ENCODE data around the gene PAXIP1. TPM values are rescaled to one million over a fixed set of nuclear protein-coding genes. Genes with fewer than 3 reads are reported as not detected.

The PAXIP1 gene
- total RNA-seq, 1 experiment from 2014 or later, result 18.8 TPM

DNA sequence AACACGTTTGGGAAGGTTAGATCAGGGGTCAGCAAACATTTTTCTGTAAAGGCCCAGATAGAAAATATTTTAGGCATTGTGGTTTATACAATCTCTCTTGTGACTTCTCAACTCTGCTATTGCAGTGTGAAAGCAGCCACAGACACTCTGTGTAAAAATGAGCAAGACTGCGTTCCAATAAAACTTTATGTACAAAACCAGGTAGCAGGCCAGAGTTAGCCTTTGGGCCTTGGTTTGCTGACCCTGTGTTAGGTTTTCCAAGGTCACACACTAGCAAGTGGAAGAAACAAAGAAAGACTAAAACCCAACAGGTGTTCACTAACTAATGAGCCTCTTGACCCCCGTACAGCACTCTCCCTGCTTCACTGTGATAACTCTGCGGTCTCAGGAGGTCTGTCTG, 14.9 kb upstream of the PAXIP1 start:
- intact Hi-C loops (cut with micrococcal nuclease; ENCODE audit: unreplicated experiment), result no loop called here
- Histone ChIP-seq H3K36me3 (ENCODE audit: low read depth) (no peaks in the 10 kb centered on the region), H3K4me2 (no peak overlapping the region), H3K27ac (no peak overlapping the region), H2AFZ (no peak overlapping the region), H4K20me1 (ENCODE audit: insufficient read depth) (no peaks in the 10 kb centered on the region; the same call in 1 of the 2 replicates), H3K4me1 (replicated peaks; ENCODE audit: insufficient read depth) (no peaks in the 10 kb centered on the region), H3K4me3 (no peak overlapping the region), H3F3A (ENCODE audit: insufficient read depth, low read depth) (no peaks in the 10 kb centered on the region), H3K27me3 (ENCODE audit: insufficient read depth, low read depth) (peaks cover 51% of the 10 kb centered on the region), H3K79me2 (ENCODE audit: low read depth) (no peaks in the 10 kb centered on the region), H3K9me3 (ENCODE audit: insufficient read depth, low read depth) (no peaks in the 10 kb centered on the region), H3K9me2 (ENCODE audit: insufficient read depth) (no peaks in the 10 kb centered on the region)
- DNase-seq, result no peak
- CTCF ChIA-PET, result interaction anchor here (0.6 kb wide), 1 partner anchor 22 kb away, joined by 3 read pairs; no protein-coding TSS in a partner anchor
- BruUV-seq (replicated peaks), result no TSS peak
- TF ChIP-seq, protein P1, sequence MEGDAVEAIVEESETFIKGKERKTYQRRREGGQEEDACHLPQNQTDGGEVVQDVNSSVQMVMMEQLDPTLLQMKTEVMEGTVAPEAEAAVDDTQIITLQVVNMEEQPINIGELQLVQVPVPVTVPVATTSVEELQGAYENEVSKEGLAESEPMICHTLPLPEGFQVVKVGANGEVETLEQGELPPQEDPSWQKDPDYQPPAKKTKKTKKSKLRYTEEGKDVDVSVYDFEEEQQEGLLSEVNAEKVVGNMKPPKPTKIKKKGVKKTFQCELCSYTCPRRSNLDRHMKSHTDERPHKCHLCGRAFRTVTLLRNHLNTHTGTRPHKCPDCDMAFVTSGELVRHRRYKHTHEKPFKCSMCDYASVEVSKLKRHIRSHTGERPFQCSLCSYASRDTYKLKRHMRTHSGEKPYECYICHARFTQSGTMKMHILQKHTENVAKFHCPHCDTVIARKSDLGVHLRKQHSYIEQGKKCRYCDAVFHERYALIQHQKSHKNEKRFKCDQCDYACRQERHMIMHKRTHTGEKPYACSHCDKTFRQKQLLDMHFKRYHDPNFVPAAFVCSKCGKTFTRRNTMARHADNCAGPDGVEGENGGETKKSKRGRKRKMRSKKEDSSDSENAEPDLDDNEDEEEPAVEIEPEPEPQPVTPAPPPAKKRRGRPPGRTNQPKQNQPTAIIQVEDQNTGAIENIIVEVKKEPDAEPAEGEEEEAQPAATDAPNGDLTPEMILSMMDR (conservative IDR thresholded peaks at IDR 0.05), result no peak
- TF ChIP-seq EZH2 (IDR thresholded peaks at IDR 0.05; ENCODE audit: low read depth), result no peak
- POLR2A ChIA-PET (ENCODE audit: unreplicated experiment), result no interaction called here

GRCh38 chr7:155011086-155011485, 8.2 kb upstream of the PAXIP1 start:
- H3K4me1 ChIP-seq (replicated peaks; ENCODE audit: insufficient read depth), result no peaks in the 10 kb centered on the region
- H2AFZ ChIP-seq, result no peak overlapping the region
- no TSS peak for BruUV-seq (replicated peaks)
- H3K79me2 ChIP-seq (ENCODE audit: low read depth), result no peaks in the 10 kb centered on the region; the same call in 1 of the 2 replicates
- H3K9me3 ChIP-seq (ENCODE audit: insufficient read depth, low read depth), result no peaks in the 10 kb centered on the region
- no peak overlapping the region for H3K4me3 ChIP-seq
- no peak for DNase-seq
- no peak for TF ChIP-seq EZH2 (IDR thresholded peaks at IDR 0.05; ENCODE audit: low read depth)
- TF ChIP-seq, protein P1 (conservative IDR thresholded peaks at IDR 0.05), result no peak
- POLR2A ChIA-PET (ENCODE audit: unreplicated experiment), result no interaction called here
- H3K4me2 ChIP-seq, result no peak overlapping the region
- CTCF ChIA-PET, result no interaction called here
- 0 out of 2 replicates have a peak, but pooled peaks cover 1% of the 10 kb centered on the region for H3K36me3 ChIP-seq (ENCODE audit: low read depth)
- no peak overlapping the region for H3K27ac ChIP-seq
- H3F3A ChIP-seq (ENCODE audit: insufficient read depth, low read depth), result no peaks in the 10 kb centered on the region
- intact Hi-C loops (cut with micrococcal nuclease; ENCODE audit: unreplicated experiment), result no loop called here
- H3K27me3 ChIP-seq (ENCODE audit: insufficient read depth, low read depth), result peaks cover 23% of the 10 kb centered on the region; the same call in 1 of the 2 replicates
- no peaks in the 10 kb centered on the region for H3K9me2 ChIP-seq (ENCODE audit: insufficient read depth)
- no peaks in the 10 kb centered on the region for H4K20me1 ChIP-seq (ENCODE audit: insufficient read depth)

- Histone ChIP-seq H2AFZ (no peak overlapping the region), H3K4me1 (replicated peaks; ENCODE audit: insufficient read depth) (peaks cover 9% of the 10 kb centered on the region), H3K27ac (no peak overlapping the region), H3K9me2 (ENCODE audit: insufficient read depth) (no peaks in the 10 kb centered on the region), H3K79me2 (ENCODE audit: low read depth) (peaks cover 14% of the 10 kb centered on the region), H3K9me3 (ENCODE audit: insufficient read depth, low read depth) (no peaks in the 10 kb centered on the region), H3F3A (ENCODE audit: insufficient read depth, low read depth) (peaks cover 2% of the 10 kb centered on the region; the same call in 1 of the 2 replicates), H3K27me3 (ENCODE audit: insufficient read depth, low read depth) (peaks cover 13% of the 10 kb centered on the region; the same call in 1 of the 2 replicates), H3K36me3 (ENCODE audit: low read depth) (0 out of 2 replicates have a peak, but pooled peaks cover 5% of the 10 kb centered on the region), H4K20me1 (ENCODE audit: insufficient read depth) (no peaks in the 10 kb centered on the region), H3K4me2 (no peak overlapping the region), H3K4me3 (no peak overlapping the region)
- intact Hi-C loops (cut with micrococcal nuclease; ENCODE audit: unreplicated experiment), result no loop called here
- TF ChIP-seq, protein P1 (conservative IDR thresholded peaks at IDR 0.05), result peak; percentile 73
- TF ChIP-seq EZH2 (IDR thresholded peaks at IDR 0.05; ENCODE audit: low read depth), result no peak
- DNase-seq, result no peak
- POLR2A ChIA-PET (ENCODE audit: unreplicated experiment), result interaction anchor here (0.7 kb wide), 1 partner anchor 70 kb away, joined by 6 read pairs; no protein-coding TSS in a partner anchor
- CTCF ChIA-PET, result no interaction called here
- BruUV-seq (replicated peaks), result no TSS peak
Observed at GRCh38 chr7:155009570-155010157, 6.7 kb upstream of the PAXIP1 start.
